ENCODE measurements around the gene ZNF592. TPM values are rescaled to one million over a fixed set of nuclear protein-coding genes. Genes with fewer than 3 reads are reported as not detected.

ZNF592 gene
- total and polyA plus RNA-seq, 2 of the 13 experiments (the other 11 are each of a cell fraction or from before 2014, with no cell fraction given): 8.2 to 9.8 TPM

GRCh38 chr15:84844964-84845363 is 96.6 kb downstream of the ZNF592 start (continued):
- TF ChIP-seq PHF5A (CRISPR knock-in tag; IDR thresholded peaks at IDR 0.05; ENCODE audit: low read depth, unreplicated experiment) (no peak), SOX13 (IDR thresholded peaks at IDR 0.05) (no peak), SOX13 (CRISPR knock-in tag; conservative IDR thresholded peaks at IDR 0.05 in 1 of 2, IDR thresholded peaks at IDR 0.05 in 1 of 2) (peak in 1 of 2 experiments; percentile 32; a peak in 1 of 4 replicates), PPARG (CRISPR knock-in tag; conservative IDR thresholded peaks at IDR 0.05) (0 out of 2 replicates have a peak, but pooled peaks have one; percentile 16), ZNF383 (CRISPR knock-in tag; IDR thresholded peaks at IDR 0.05; ENCODE audit: borderline replicate concordance) (no peak), RERE (CRISPR knock-in tag; IDR thresholded peaks at IDR 0.05; ENCODE audit: low read depth) (no peak), ZBTB10 (CRISPR knock-in tag; IDR thresholded peaks at IDR 0.05; ENCODE audit: borderline replicate concordance) (no peak), ZNF407 (CRISPR knock-in tag; IDR thresholded peaks at IDR 0.05; ENCODE audit: not compliant biosample characterization) (no peak), ZSCAN30 (CRISPR knock-in tag; IDR thresholded peaks at IDR 0.05) (no peak), IRF1 (CRISPR knock-in tag; IDR thresholded peaks at IDR 0.05; ENCODE audit: low read depth) (no peak), SRY (CRISPR knock-in tag; IDR thresholded peaks at IDR 0.05) (no peak), SPEN (CRISPR knock-in tag; IDR thresholded peaks at IDR 0.05; ENCODE audit: low read depth) (no peak; the same call in 1 of the 2 replicates)
